A673 (cell line): Measurements from ENCODE around the gene ATP2A2.

Source experiments
- CTCF ChIP-seq: fragments of 300-800, 200-600 bp; sonication (generic); conservative IDR thresholded peaks from 2 replicates; pipeline ENCODE4 v1.5.1; 2017; ENCODE audit warnings: low read depth, mild to moderate bottlenecking, antibody characterized with exemption, low read length, moderate library complexity, mixed read lengths
- EZH2 ChIP-seq: fragments of 200-600 bp; sonication (generic); IDR thresholded peaks from 2 replicates; pipeline ENCODE4 v1.6.1; 2017; ENCODE audit warnings: borderline replicate concordance, low read depth, mild to moderate bottlenecking, mixed read lengths, antibody characterized with exemption, low read length; ENCODE audit not compliant: poor library complexity, severe bottlenecking

- TF ChIP-seq EZH2, result no peak
- no peak for TF ChIP-seq CTCF
Measured at GRCh38 chr12:110252716-110253115, 28.3 kb upstream of the ATP2A2 start.
